ENCODE data around the gene LHX6.

Gene LHX6

GRCh38 chr9:122234022-122234748 is 5.4 kb upstream of the LHX6 start:
- no peak for DNase-seq (ENCODE audit: low read depth)

DNA sequence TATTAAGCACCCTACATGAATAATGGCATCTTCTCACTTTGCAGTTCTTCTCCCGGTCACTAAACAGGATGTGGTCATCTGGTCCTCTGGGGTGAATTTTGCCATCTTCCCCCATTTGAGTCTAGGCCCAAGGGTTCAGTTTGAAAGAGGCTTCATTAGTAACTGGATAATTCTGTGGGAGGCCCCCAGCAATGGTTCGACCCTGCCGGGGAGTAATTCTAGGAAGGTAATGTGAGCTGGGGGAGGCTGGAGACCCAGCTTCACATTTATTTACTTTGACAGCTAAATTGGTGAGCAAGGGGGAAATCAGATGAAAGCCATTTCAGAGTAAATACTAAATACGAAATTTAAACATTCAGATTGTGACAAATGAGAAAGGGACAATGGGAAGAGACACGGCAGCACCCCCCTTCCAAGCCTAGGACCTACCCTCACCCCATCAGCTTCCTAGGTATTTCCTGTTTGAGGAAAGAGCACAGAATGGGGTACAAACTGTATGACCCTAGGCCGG is 4.1 kb upstream of the LHX6 start:
- DNase-seq (ENCODE audit: low read depth): no peak

DNA sequence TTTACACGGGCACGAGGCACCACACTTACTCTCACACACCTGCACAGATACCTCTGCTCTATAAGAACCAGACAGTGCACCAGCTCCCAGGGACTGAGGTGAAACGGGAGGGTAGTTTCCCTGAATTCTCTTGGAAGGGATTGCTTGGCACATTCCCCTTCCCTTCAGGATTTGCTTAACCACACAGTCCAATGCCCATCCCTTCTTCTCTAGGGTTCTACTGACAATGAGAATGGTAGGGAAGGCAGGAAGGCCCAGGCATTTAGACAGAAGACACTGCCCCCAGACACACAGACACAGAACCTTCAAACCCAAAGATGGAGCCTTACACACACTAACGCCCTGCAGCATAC is 704 bp upstream of the LHX6 start:
- DNase-seq (ENCODE audit: low read depth): no peak

DNA sequence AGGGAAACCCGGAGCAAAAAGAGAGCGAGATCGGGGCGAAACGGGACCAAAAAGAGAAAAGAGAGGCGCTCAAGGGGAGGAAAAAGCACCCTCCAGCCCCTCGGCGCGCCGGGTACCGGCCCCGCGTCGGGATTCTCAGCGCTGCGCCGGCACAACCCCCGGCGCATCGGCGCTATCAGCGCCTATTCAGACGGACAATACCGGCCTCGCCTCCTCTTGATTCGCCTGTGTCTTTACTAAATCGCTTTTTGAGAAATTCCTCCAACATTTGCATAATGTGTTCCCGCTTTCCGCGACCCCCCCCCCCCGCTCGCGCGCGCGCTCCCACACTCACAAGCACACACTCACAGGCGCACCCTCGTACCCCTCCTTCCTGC is 578 bp downstream of the LHX6 start:
- no peak for DNase-seq (ENCODE audit: low read depth)

GRCh38 chr9:122227575-122227900 is 1.2 kb downstream of the LHX6 start:
- no peak for DNase-seq (ENCODE audit: low read depth)

GRCh38 chr9:122226758-122227574 is 1.8 kb downstream of the LHX6 start:
- DNase-seq (ENCODE audit: low read depth): no peak

DNA sequence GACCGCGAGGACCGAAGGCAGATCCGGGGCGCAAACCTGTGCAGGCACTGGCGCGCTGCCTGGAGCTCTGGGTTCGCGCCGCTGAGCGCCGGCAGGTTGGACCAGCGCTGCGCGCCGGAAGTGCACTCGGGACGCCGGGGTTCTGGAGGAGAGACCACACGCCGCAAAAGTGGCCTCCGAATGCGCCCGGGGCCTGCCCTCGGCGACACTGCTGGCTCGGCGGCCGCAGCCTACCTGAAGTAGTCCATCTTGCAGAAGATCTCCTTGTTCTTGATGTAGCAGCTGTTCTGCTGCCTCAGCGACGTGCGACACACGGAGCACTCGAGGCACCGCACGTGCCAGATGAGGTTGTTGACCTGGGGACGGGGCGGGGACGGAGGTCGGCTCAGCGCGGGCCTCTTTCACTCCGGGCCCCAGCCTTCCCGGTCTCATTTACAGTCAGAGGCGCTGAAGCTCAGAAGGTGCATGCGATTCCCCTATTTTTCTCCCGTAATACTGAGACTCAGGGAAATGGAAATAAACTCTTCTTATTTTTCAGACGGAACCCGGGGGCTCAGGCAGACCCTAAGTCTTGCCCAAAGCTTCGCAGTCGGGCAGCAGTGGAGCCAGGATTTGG is 2.5 kb downstream of the LHX6 start:
- no peak for DNase-seq (ENCODE audit: low read depth)

- no peak for DNase-seq (ENCODE audit: low read depth)
Measured at GRCh38 chr9:122225312-122226141, 3.2 kb downstream of the LHX6 start.

- DNase-seq (ENCODE audit: low read depth): no peak
Measured at GRCh38 chr9:122223435-122223834, 5.3 kb downstream of the LHX6 start.

DNA sequence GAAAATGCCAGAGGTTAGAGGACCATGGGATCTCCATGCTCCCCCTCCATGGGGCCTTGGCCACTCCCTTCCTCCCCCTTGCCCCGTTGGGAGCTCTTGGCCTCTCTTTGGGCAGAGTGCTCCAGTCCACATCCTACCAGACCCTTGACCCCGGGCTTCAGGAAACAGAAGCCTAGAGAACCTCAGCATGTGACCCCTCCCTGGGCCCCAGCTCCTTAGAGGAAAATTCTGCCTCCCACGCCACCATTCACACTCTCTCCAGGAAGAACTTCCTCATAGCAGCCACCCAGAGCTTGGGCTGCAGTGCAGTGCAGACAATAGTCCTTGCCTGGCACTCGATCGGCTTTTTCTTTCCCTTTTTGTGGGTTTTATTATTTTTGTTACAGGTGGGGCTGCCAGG is 6.0 kb downstream of the LHX6 start:
- no peak for DNase-seq (ENCODE audit: low read depth)

- no peak for DNase-seq (ENCODE audit: low read depth)
Measured at GRCh38 chr9:122221183-122221811, 7.5 kb downstream of the LHX6 start.

- no peak for DNase-seq (ENCODE audit: low read depth)
Measured at GRCh38 chr9:122220673-122221182, 8.0 kb downstream of the LHX6 start.

DNA sequence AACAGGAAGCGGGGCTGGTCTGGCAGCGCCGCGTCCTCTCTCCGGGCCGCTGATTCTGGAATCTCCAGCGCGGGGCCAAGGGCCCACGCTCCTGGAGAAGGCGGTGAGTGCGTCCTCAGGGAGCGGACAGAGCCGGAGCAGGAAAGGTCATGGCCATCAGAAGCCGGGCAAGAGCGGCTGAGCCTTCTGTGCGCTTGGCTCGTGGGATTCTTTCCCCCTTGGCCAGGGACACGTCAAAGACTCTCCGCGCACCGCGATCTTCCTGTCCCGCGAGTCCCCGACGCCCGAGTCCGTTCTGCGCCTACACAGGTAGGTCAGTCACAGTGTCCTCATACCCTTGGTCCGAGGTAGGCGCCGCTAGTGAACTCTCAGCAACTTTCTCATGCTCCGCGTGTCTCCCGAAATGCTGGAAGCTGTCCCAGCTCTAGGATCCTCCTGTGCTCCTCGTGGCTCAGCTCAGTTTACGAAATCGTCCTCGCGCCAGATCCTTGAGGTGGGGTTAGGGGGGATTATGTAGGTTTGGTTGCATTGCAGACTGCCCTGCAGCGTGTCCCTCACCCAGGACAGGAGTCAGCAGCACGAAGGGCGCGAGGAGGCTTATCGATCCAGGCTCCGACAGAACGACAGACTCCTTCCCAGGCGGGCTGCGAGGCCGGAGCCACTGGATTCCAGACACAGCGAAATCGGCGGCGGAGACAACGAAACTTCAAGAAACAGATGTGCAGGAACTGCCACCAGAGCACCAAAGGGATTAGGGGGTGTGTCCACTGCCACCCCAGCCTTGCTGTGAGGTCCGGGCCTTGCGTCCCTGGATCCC is 8.7 kb downstream of the LHX6 start:
- no peak for DNase-seq (ENCODE audit: low read depth)

GRCh38 chr9:122218935-122219855 is 9.6 kb downstream of the LHX6 start:
- no peak for DNase-seq (ENCODE audit: low read depth)

- no peak for DNase-seq (ENCODE audit: low read depth)
Measured at GRCh38 chr9:122218071-122218934, 10.5 kb downstream of the LHX6 start.

DNA sequence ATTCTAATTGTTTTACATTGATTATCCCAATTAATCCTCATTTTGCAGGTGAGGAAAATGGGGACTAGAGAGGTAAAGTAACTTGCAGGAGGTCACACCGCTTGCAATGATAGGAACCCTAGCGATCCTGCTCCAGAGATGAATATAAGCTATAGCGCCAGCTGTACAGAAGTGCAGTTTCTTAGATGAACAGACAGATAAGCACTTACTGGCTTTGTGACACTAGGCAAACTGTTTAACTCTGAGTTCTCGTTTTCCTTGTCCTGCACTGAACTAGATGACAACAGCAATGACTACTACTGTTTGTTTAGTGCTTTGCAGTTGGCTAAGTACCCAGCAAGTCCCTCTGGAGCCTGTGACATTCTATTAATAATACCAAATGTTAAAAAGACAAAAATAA is 11.1 kb downstream of the LHX6 start:
- DNase-seq (ENCODE audit: low read depth): no peak

DNA sequence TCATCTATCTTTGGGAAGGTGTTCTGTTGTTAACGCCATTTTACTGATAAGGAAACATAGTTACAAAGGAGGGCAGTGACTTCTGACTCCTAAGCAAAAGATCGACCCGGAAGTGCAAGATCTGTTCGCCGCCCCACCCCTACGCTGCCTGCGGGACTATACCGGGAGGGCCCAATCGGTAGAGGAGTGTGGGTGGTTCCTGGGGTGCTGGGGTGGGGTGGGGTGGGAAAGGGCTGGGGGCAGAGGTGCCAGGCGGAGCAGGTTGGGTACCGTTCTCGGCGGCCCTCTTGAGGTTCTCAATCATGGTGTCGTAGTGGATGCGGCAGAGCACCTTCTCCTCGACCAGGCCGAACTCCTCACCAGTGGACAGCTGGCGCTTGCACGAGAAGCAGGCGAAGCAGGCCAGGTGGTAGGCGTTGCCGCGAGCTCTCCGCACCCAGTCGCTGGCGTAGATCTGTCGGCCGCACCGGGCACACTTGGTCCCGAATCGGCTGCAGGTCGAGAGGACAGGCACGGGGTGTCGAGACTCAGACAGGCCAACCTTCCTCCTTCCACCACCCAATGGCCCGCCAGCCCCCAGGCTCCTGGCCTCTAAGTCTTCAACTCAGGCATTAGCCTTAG is 11.8 kb downstream of the LHX6 start:
- no peak for DNase-seq (ENCODE audit: low read depth)

DNA sequence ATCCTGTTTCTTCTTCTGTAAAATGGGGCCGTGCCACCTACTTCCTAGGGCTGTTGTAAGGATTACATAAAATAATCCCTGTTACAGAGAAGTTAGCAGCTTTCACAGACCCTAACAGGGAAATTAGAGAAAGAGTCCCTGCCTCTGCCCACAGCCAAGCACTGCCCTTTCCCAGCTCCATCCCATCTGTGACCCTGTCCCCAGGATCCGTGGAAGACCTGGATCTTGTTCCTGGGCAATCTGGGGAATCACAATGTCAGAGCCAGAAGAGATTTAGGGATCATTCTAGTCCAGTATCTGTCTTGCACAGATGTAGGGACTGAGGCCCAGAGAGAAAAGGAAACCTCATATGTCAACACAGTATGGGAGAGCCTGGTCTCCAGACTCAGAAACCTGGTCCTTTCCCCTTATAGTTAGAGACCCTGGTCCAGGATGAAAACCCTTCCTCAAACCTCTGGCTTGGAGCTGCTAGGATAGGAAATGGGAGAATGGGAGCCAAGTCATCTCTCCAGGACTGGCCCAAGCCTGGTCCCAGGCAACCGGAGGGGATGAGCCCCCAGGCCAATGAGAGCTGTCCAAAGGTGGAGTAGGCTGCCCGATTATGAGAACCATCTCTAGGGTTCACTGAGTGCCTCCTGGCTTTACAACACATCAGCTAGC is 12.5 kb downstream of the LHX6 start:
- DNase-seq (ENCODE audit: low read depth): no peak
